Loucy (cell line): Measurements from ENCODE around the gene RPL23.

Experiments
- CTCF ChIP-seq: fragments of 200-600 bp; sonication (generic); conservative IDR thresholded peaks from 2 replicates; pipeline ENCODE4 v1.5.1; 2014; ENCODE audit warnings: mild to moderate bottlenecking, antibody characterized with exemption, low read length
- EZH2phosphoT487 ChIP-seq: fragments of 200-600 bp; IDR thresholded peaks from 2 replicates; pipeline ENCODE4 v1.6.1; 2018; ENCODE audit warnings: antibody characterized with exemption, mild to moderate bottlenecking, moderate library complexity, borderline replicate concordance

GRCh38 chr17:38850374-38850773, 3.1 kb downstream of the RPL23 start:
- no peak for TF ChIP-seq CTCF
- TF ChIP-seq EZH2phosphoT487, result no peak
